Prostate gland (tissue), 2 donors: Measurements from ENCODE around the gene SLC25A12.

Experiments
- POLR2A ChIP-seq: fragments of 450-650 bp; IDR thresholded peaks from one replicate; pipeline ENCODE4 v1.6.1; 2016; ENCODE audit warnings: antibody characterized with exemption, mild to moderate bottlenecking
- TF ChIP-seq, protein P1 (sequence below), 4 experiments: fragments of 200-600 bp in 2 of 4; fragments of 450-650 bp in 2 of 4; sonication (generic) in 2 of 4; IDR thresholded peaks; 1 replicate in 3 of 4; 2 replicates in 1 of 4; pipeline ENCODE4 v1.5.1; 2016 to 2019; ENCODE audit warnings: antibody characterized with exemption in 4 of 4, mild to moderate bottlenecking in 2 of 4, moderate library complexity in 2 of 4

- TF ChIP-seq, protein P1, sequence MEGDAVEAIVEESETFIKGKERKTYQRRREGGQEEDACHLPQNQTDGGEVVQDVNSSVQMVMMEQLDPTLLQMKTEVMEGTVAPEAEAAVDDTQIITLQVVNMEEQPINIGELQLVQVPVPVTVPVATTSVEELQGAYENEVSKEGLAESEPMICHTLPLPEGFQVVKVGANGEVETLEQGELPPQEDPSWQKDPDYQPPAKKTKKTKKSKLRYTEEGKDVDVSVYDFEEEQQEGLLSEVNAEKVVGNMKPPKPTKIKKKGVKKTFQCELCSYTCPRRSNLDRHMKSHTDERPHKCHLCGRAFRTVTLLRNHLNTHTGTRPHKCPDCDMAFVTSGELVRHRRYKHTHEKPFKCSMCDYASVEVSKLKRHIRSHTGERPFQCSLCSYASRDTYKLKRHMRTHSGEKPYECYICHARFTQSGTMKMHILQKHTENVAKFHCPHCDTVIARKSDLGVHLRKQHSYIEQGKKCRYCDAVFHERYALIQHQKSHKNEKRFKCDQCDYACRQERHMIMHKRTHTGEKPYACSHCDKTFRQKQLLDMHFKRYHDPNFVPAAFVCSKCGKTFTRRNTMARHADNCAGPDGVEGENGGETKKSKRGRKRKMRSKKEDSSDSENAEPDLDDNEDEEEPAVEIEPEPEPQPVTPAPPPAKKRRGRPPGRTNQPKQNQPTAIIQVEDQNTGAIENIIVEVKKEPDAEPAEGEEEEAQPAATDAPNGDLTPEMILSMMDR (IDR thresholded peaks at IDR 0.05): no peak
- TF ChIP-seq POLR2A: no peak
Observed at GRCh38 chr2:171800639-171801038, 93.4 kb downstream of the SLC25A12 start.
